NCI-H345 treated with DMSO at 0.1 percent for 48 hours (cell line): ENCODE results near the gene CELSR3.

ENCODE experiments used
- DNase-seq: peaks from one replicate; lab custom pipeline; 2025; ENCODE audit not compliant: unreplicated experiment; lab: John Stamatoyannopoulos, UW

CELSR3 gene, protein sequence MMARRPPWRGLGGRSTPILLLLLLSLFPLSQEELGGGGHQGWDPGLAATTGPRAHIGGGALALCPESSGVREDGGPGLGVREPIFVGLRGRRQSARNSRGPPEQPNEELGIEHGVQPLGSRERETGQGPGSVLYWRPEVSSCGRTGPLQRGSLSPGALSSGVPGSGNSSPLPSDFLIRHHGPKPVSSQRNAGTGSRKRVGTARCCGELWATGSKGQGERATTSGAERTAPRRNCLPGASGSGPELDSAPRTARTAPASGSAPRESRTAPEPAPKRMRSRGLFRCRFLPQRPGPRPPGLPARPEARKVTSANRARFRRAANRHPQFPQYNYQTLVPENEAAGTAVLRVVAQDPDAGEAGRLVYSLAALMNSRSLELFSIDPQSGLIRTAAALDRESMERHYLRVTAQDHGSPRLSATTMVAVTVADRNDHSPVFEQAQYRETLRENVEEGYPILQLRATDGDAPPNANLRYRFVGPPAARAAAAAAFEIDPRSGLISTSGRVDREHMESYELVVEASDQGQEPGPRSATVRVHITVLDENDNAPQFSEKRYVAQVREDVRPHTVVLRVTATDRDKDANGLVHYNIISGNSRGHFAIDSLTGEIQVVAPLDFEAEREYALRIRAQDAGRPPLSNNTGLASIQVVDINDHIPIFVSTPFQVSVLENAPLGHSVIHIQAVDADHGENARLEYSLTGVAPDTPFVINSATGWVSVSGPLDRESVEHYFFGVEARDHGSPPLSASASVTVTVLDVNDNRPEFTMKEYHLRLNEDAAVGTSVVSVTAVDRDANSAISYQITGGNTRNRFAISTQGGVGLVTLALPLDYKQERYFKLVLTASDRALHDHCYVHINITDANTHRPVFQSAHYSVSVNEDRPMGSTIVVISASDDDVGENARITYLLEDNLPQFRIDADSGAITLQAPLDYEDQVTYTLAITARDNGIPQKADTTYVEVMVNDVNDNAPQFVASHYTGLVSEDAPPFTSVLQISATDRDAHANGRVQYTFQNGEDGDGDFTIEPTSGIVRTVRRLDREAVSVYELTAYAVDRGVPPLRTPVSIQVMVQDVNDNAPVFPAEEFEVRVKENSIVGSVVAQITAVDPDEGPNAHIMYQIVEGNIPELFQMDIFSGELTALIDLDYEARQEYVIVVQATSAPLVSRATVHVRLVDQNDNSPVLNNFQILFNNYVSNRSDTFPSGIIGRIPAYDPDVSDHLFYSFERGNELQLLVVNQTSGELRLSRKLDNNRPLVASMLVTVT (N-terminal part only)

DNA sequence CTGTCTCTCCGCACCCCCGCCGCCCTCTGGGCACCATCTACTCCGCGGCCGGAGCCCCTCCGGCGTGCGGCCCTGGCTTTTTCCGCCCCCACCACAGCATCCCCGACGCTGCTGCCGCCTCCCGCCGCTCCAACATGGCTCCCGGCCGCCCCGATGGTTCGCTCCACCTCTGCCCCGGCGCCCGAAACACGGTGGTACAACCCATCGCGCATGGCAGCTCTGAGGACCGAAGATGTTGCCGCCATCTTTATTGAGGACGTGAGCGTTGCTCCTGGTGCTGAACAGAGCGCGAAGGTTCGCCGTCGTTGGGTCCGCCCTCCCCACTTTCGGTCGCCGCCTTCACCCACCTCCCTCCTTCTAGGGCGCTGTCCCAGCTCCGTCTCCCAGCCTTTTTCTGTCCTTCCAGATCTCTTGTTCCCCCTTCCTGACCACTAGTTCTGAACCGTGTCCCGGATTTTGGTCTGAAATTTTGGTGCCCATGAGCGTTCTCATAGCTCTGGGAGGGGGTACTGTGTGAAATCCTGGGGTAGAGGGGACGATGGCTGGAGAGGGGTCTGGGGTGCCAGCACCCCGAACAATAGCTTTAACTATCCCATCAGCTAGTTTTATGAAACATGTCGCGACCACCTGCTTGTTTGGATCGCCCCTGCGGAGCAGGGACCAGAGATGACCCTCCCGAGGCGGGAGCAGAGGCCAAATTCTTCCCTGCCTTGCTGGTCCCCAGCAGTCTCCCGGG lies at the start of gene CELSR3:
CELSR3 (minus strand) TSS at position 134 of the 736 bp plus-strand sequence. CDS start 252 bp downstream, outside the sequence.
- peak; percentile 72 for DNase-seq

DNA sequence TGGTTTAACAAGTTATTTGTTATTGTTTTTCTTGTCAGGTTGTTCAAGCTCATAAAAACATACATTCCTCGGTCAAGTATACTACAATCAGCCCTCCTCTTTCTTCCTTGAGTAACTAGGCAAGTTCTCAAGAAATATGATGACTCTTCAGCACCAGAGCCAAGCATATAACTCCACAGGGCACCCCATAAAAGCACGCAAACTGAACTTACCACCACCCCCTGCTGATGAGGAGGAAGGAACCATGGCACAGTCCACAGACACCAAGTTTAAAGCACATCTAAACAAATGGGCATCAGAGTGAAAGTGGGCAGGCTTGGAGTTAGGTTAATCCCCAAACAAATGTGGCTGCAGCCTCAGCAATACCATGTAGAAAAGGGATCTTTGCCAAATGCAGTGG lies 49.0 kb upstream of the CELSR3 start:
- DNase-seq: no peak

DNA sequence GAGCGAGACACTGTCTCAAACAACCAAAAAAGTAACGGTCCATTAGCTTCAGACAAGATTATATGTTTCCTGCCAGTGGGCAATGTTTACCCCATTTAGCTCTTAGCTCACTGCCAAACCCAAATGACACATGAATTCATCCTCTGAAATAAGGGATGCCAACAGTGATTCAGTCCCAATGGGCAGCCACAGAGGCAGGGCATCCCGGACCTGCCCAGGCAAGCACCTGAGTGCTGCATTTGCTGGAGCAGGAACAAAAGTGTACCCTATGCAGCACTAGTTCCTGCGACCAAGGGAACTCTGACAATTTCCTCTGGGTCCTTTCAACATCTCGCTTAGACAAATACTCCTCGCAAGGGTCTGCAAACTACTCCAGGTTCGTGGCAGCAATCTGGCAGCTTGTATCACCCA lies 46.4 kb upstream of the CELSR3 start:
- no peak for DNase-seq

DNA sequence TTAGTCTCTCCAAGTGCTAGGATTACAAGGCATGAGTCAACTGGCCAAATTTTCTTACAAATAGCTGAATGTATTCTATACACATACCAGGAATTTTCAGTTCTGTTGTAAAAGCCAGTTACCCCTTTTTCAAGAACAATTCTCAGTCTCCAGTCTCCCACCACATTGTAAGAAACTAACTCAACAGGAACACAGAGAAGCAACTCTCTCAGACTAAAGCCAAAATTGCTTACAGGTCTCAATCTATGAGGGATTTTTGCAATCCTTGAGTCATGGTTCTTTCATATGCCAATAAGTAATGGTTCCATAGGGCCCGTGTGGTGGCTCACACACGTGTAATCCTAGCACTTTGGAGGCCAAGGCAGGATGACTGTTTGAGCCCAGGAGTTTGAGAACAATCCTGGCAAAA lies 45.8 kb upstream of the CELSR3 start:
- no peak for DNase-seq

DNA sequence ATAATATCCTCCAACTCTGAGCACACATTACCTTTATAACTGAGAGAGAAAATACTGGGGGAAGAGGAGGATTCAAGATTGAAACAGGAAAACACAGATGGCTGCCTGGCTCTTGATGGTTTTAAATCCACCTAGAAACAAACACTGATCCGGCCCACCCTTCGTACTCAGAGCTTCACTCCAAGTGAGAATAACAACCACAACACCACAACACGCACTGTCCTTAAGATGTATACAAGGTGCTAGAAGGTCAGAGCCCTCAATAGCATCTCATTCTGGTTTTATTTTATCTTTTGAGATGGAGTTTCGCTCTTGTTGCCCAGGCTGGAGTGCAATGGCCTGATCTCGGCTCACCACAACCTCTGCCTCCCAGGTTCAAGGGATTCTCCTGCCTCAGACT lies 44.5 kb upstream of the CELSR3 start:
- DNase-seq: no peak

DNA sequence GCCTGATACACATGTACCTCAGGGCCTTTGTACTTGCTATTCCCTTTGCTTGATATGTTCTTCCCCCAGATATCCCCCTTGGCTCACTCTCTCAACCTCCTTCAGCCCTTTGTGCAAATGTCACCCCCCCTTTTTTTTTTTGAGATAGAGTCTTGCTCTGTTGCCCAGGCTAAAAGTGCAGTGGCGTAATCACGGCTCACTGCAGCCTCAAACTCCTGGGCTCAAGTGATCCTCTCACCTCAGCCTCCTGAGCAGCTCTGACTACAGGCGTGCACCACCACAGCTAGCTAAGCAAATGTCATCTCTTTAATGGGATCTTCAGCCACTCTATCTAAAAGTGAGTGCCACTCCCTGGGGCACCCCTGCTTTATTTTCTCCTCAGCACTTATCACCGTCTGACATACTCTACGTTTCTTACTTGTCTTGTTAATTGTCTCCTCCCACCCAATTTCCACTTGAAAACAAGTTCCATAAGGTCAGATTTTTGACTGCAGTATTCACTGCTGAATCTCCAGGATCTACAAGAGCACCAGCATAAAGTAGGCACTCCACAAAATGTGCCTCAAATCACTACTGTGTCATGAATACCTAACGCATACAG lies 39.7 kb upstream of the CELSR3 start:
- no peak for DNase-seq

DNA sequence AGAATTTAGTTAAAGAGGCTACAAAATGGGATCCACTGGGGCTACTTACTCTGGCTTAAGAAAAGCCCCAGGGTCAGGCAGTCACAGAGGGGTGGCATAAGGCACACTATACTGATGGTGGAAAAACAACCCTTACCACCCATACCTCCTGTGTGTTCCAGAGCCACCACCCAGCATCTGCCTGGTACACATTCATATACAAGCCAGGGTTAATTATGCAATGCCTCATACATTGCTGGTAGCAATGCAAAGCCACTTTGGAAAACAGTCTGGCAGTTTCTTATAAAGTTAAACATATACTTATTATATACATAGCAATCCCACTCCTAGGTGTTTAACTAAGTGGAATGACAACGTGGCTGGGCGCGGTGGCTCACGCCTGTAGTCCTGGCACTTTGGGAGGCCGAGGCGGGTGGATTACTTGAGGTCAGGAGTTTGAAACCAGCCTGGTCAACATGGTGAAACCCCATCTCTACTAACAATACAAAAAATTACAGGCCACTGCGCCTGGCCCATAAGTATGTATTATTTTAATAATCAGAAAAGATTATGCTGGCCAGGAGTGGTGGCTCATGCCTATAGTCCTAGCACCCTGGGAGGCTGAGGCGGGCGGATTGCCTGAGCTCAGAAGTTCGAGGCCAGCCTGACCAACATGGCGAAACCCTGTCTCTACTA lies 38.2 kb upstream of the CELSR3 start:
- no peak for DNase-seq

DNA sequence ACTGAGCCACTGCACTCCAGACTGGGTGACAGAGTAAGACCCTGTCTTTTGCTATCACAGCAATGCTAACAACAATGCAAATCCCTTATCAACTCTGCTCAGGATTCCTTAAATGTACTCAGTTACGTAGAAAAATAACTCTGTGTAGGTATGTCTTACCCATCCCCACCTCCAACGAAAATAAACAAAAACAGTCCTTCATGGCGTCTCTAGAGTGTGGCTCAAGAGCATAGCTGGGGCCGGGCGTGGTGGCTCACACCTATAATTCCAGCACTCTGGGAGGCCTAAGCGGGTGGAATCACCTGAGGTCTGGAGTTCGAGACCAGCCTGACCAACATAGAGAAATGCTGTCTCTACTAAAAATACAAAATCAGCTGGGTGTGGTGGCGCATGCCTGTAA lies 36.2 kb upstream of the CELSR3 start:
- DNase-seq: no peak

DNA sequence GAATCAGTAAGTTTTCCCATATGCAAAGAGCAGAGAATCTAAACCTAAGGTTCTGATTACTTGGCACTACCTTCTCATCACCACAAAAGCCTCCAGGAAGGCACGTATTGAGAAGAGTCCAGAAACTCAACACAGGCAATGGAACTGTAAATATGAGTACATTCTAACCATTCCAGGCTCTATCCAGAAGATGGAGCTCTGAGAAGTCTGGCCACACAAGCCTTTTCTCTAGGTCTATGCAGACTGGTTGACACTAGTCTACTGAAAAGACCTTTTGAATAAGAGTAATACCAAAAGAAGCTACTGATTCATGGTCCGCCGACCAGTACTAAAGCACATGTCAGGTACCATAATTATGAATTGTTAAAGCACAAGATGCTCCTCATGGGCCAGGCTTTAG lies 35.3 kb upstream of the CELSR3 start:
- DNase-seq: no peak

DNA sequence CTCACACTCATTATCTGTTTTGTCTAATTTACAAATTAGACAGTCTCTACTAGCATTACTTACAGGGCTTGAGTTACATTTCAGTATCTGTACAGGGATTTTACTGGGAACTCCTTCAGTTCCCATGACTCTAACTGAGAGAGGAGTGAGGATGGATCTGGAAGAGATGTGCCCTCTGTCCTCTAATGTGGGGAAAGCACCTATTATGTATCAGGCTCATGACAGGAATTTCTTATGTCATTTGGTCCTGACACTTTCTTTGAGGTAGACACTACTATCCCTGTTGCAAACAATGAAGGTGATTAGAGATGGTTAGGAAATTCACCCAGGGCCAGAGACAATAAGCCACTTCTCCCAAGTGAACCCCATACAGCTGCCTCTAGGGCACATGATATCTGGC lies 33.9 kb upstream of the CELSR3 start:
- no peak for DNase-seq

DNA sequence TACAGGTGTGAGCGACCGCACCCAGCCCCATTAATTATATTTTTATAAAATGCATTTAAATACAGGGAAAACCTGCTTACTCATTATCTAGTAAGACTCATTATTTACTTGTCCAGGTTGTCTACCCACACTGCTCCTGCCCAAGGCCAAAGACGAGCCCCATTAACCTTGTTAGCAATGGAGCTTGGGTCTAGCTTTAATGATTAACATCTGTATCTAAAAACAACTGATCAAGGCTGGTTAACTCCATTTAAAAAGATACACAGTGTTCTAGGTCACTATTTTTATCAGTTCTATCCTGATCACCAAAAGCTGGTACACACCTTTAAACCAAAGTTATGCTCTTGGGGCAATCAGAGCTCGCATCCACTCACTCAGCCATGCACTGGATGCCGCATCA lies 33.5 kb upstream of the CELSR3 start:
- DNase-seq: no peak

DNA sequence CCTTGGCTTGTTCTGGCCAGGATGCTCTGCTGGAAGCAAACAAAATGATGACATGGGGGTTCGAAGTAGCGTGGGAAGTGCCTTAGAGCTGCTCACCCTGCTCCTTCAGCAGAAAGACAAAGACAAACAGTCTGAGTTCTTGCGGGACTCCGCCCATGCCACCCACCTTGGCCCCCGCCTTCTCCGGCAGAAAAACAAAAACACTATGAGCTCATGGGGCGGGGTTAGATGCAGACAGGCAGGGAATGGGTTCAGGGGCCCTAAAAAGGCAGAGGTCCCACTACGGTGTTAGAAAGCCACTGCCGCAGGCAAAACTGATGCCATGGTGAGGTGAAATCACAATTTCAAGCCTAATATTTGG lies 32.7 kb upstream of the CELSR3 start:
- DNase-seq: no peak

DNA sequence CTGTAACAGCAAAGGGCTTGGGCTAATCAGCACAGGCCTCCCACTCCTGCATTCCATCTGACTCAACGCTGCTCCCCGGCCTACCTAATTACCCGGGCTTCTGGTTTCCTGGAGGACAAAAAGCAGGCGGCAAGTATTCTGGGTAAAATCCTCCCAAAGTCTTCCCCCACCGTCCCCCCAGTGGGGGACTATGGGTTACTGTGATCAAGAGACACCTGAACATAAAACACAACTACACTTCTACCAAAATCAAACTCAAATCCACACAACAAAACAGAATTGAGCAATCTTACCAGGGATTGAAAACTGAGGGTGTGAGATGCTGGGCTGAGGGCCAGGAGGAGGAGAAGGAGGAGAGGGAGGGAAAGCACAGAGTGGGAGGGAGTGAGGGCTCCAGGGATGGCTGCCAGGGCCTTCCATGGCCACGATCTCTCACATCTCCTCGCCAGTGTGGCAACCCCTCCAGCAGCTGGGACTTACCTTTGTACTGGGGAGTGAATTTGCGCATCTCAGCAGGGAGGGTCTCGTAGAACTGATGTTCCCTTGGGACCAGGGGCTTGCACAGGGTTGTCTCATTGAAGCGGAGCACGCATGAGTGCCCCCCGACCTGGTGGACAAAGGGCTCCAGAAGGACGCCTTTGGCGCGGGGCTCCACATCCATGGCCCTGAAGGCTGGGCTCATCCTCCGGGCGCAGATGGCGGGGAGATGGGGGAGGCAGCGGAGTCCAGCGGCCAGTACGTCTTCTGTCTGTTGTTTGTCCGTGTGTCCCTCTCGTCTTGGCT lies 32.1 kb upstream of the CELSR3 start:
- DNase-seq: no peak

DNA sequence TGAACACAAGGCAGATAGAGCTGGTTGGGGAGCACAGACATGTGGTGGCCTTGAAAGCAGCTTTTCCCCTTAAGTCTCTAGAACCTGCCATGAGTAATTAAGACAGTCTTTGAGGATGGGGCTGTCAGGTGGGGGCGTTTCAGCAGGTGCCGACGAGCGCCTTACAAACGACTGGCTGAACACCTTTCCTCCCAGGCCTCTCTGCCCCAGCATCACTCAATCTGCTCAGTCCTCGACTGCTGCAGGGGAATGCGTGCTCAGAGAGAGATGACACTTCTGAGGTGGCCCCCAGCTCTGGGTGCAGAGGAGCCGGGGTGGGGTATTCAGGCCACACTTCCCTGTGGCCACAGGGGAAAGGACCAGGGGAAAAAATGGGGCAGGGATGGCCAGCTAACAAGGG lies 31.1 kb upstream of the CELSR3 start:
- no peak for DNase-seq

DNA sequence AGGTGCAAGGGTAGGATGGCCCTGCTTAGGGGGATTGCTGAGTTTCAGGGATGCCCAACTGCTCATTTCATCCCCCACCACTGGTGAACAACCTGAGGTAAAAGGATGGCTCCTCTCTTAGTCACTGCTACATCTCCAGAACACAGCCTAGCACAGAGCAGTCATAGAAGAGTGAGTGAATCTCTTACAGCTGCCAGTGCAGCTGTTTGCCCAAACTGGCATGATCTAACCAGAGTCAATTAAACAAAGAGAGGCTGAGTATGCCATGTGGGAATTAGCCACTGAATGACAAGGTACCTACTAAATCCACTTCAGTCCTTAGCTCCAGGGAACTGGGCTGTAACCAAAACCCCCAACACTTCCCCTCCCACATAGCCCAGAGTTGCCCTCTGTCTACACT lies 29.9 kb upstream of the CELSR3 start:
- DNase-seq: no peak

DNA sequence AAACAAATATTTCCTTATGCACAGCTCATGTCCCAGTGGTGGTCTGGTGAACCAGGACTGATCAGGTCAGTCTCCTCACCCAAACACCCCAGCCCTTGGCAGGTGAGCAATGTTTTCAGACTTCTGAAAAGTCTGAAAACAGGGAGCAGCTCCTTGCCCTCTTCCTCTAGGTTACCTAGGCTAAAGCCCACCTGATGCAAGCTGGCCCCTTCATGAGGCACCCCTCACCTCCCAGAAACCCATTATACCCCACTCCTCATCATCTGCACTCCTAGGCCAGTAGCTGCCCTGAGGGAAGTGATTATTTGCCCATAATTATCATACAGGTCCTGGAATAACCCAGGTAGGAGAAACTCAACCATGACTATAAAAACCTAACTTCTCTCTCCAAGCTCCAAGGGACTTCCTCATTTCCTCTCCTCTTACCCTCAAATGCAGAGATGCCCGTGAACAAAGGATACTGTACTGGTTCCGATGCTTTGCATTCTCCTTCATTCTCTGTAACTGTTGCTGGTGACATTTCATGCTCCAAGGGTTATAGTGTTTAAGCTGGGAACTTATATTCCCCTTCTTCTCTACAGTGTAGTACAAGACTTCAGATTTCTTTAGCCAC lies 28.3 kb upstream of the CELSR3 start:
- no peak for DNase-seq

DNA sequence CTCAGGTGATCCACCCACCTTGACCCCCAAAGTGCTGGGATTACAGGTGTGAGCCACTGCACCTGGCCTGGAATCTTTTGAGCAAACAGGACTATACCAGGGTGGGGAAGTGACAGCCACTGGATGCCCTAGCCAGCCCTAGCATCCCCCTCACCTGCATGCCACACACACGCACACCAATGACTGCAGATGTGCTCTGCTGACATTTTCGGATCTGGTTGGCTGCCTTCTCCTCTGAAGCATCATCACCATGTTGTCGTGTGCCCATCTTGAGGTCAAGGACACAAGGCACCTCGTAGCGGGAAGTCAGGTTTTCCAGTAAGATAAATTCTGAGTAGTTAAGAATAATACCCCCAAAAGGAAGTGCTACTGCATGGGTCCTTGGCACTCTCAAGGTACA lies 26.7 kb upstream of the CELSR3 start:
- DNase-seq: no peak

DNA sequence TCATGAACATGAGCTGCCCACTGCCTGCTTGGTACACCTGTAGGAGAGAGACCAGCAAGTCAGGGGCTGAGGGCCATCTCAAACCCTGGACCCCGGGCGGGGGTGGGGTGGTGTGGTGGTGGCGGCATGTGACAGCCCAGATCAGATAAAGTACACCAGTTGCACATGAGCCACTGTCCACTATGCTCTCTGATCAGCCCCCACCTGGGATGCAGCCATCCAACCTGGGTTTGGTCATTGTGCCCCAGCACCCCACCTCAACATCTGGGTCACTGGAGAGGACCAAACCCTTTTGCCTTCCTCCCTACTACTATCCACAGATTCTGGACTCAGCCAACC lies 26.0 kb upstream of the CELSR3 start:
- DNase-seq: no peak
